ENCODE measurements around the gene NTF3. TPM values are rescaled to one million over a fixed set of nuclear protein-coding genes. Genes with fewer than 3 reads are reported as not detected.

NTF3 gene
- total RNA-seq = 1.1 TPM
- long read RNA-seq = 0 reads

DNA sequence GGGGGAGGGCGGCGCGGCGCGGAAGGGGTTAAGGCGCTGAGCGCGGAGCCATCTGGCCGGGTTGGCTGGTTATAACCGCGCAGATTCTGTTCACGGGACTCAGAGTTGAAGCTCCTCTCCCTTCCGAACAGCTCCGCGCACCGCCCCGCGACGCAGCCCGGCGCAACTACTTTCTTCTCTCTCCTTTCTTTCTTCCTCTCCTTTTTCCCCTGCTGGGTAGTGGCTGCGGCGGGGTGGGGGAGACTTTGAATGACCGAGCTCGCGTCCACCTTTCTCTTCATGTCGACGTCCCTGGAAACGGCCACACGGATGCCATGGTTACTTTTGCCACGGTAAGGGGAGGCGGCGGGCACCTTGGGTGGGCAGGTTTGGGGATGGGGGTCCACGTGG is at the start of gene NTF3:
Gene NTF3 (plus strand): TSS at position 98 of the 390 bp plus-strand sequence. CDS start 217 bp downstream, at position 315.
- ATAC-seq (ENCODE audit: poor library complexity) = peak; percentile 64
- DNase-seq = peak; percentile 58
- intact Hi-C loops (cut with DNase I) = loop anchor here (10.0 kb wide), 1 partner anchor 213 kb away; no protein-coding TSS in a partner anchor

GRCh38 chr12:5384015-5384414 is 47.9 kb upstream of the NTF3 start:
- intact Hi-C loops (cut with DNase I) = no loop called here
- ATAC-seq (ENCODE audit: poor library complexity) (no peak), DNase-seq (no peak)

GRCh38 chr12:5388581-5389535 is 43.0 kb upstream of the NTF3 start:
- ATAC-seq (ENCODE audit: poor library complexity) (no peak), DNase-seq (no peak)
- intact Hi-C loops (cut with DNase I) = no loop called here

DNA sequence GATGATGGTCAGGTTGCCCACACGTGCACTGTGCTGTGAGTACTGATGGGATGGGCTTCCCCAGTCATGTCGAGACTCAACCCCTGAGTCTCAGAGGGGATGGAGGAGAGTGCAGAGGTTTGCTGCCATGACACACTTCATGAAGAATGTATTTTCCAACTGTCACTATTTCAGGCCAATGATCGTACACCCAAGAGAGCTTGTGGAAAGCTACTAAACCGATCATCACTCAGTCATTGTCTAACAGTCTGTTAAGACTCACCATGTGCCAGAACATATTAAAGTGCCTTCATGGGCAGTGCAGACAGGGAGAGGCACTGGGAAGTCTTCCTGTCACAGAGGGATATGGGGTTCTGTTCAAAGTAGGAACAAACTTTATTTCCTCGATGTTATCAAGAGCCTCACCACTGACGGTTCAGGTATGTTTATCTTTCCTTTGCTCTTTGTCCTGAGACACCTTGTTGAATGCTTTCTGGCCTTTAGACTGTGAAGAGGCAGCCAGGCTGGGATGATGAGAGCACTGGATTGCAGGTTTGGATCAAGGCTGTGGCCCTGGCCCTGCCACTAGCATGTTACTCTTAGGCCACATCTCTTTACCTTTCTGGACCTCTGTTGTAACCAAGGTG is 41.6 kb upstream of the NTF3 start:
- DNase-seq (no peak), ATAC-seq (ENCODE audit: poor library complexity) (no peak)
- intact Hi-C loops (cut with DNase I) = no loop called here

DNA sequence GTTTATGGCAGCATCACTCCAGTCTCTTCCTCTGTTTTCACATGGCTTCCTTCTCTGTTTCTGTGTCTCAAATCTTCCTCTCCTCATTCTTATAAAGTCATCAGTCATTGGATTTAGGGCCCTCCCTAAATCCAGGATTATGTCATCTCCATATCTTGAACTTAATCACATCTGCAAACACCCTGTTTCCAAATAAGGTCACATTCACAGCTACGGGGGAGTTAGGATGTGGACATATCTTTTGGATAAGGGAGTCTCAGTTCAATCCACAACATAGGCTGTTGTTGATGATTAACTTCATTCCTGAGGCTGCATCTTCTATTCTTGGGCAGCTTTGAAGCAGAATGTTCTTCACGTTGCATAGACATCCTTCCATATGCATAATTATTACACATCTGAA is 40.3 kb upstream of the NTF3 start:
- intact Hi-C loops (cut with DNase I) = no loop called here
- ATAC-seq (ENCODE audit: poor library complexity) (no peak), DNase-seq (no peak)

DNA sequence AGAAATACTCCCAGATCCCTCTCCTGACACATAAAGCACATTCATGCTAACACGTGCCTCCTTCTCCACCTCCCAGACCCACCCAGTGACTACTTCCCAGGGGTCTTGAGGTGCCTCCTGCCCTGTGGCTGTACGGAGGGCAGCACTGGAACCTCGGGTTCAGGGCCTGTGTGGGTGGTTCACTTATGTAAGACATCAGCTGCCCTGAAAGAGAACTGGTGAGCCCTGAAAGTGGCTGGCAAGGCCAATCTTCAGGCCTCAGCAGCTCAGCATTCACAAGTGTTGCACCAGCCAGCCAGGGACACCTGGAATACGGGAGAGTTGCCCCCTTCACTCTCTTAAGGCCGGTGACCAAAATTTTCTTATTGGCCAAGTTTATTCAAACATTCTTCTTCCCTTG is 38.9 kb upstream of the NTF3 start:
- DNase-seq (no peak), ATAC-seq (ENCODE audit: poor library complexity) (no peak)
- intact Hi-C loops (cut with DNase I) = no loop called here

GRCh38 chr12:5395443-5396271 is 36.3 kb upstream of the NTF3 start:
- intact Hi-C loops (cut with DNase I) = no loop called here
- ATAC-seq (ENCODE audit: poor library complexity) (no peak), DNase-seq (no peak)

DNA sequence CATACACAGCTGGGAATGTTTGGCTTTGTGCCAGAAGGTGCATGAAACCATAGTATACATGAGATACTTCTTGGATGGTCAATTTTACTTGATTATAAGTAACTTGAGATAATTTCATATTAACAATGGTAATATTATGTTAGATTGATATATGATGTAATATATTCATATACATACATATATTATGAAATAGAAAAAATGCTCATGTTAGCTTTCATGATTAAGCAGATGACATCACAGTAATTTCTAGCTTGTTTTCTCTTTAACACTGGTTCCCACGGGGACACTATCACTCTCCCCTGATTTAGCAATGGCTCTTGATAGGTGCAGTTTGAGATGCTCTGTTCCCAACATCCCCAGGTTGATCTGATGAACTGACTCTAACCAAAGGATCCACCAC is 35.4 kb upstream of the NTF3 start:
- intact Hi-C loops (cut with DNase I) = no loop called here
- ATAC-seq (ENCODE audit: poor library complexity) (no peak), DNase-seq (no peak)

DNA sequence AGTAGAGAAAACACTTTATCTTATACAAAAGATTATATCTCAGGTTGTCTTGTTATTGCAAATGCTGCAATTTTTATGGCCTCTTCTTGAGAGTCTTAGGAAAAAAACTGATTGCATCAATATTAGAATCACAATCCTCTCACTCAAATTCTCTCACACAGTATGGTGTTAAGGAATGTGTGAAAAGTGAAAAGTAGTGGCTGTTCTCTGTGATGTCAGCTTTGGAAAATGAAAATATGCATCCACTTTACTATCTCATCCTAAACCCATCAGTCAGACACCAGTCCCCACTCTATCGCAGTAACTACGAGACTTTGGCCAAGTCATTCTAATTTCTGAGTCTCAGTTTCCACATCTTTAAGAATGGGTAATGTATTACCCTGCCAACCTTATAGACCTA is 32.6 kb upstream of the NTF3 start:
- DNase-seq = no peak
- intact Hi-C loops (cut with DNase I) = no loop called here
- ATAC-seq (ENCODE audit: poor library complexity) = no peak

- no peak for ATAC-seq (ENCODE audit: poor library complexity)
- DNase-seq = no peak
- intact Hi-C loops (cut with DNase I) = no loop called here
Observed at GRCh38 chr12:5402009-5402935, 29.6 kb upstream of the NTF3 start.

GRCh38 chr12:5403411-5403810 is 28.5 kb upstream of the NTF3 start:
- no peak for ATAC-seq (ENCODE audit: poor library complexity)
- intact Hi-C loops (cut with DNase I) = no loop called here
- no peak for DNase-seq

GRCh38 chr12:5407034-5407856 is 24.7 kb upstream of the NTF3 start:
- DNase-seq (no peak), ATAC-seq (ENCODE audit: poor library complexity) (no peak)
- intact Hi-C loops (cut with DNase I) = no loop called here

DNA sequence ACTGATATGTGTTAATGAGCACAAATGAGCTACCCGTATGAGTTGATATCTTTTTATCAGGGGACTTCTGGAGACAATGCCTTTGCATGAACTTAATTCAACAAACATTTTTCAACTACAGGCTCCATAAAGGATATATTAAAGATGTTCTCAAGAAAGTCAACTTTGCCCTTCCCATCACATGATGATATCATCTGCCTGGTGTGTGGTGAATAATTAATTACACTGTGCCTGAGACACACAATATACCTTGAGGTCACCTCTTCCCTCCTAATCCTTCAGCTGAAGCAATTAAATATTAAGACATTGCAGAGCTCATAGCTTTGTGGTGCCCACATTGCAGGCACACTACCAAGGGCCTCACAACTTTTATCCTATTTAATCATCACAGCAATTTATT is 22.3 kb upstream of the NTF3 start:
- intact Hi-C loops (cut with DNase I) = no loop called here
- ATAC-seq (ENCODE audit: poor library complexity) = no peak

DNA sequence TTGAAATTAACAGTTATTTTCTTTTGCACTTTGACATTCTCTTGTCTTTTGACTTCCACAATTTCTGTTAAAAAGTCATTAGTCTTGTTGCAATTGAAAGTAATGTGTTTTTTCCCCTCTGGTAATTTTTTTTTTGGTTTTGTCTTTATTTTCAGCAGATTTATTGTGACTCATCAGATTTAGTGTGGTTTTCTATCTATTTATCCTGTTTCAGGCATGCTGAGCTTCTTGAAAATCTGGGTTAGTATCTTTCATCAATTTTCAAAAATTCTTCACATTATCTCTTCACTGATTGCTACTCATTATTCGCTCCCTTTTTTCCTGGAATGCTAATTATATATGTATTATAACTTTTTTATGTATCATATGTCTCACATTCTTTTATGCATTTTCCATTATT is 15.3 kb upstream of the NTF3 start:
- intact Hi-C loops (cut with DNase I) = no loop called here
- no peak for ATAC-seq (ENCODE audit: poor library complexity)
- no peak for DNase-seq

More for the DNA sequence above, 22.3 kb upstream of the NTF3 start:
- no peak for DNase-seq

- intact Hi-C loops (cut with DNase I) = no loop called here
- DNase-seq = no peak
- no peak for ATAC-seq (ENCODE audit: poor library complexity)
Observed at GRCh38 chr12:5417500-5417899, 14.4 kb upstream of the NTF3 start.

DNA sequence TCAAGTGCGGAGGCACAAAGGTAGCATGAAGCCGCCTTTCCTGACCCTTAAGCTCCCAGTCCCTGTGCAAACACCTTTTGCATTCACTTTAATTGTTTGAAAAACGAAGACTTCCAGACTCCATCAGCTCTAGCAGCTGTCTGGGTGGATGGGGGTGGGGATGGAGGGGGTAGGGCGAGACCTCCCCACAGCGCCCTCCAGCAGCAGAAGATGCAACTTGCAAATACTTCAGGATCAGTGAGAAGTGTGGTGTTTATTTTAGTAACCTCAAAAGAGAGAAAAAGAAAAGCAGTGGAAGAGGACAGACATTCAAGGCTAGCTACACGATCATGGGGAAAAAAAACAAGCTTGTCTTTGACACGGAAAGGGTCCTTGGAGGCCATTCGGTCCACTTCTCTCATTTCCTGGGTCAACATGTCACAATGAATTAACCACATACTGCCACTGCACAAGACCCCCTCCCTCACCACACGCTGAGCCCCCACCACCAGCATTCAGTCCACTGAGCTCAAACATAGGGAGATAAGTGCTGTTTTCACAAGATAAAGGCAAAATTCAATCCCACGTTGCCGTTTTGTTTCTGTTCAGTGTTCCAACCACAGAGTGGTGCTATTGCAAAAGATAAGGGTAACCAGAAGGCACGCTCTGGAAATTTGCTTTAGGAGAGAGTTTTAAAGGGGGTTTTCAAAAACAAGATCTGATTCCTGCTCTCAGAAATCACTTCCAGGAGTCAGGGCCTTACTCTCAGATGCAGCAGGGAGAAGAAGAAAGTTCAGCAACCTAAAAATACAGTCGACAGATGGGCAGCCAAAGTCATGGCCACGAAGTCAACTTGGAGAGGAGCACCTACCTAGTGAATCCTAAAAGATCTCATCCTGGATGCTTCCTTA is 3.3 kb upstream of the NTF3 start:
- no peak for DNase-seq
- ATAC-seq (ENCODE audit: poor library complexity) = no peak
- intact Hi-C loops (cut with DNase I) = no loop called here

Measured in Right ventricle myocardium superior (tissue), 1 donor.